Stimulated activated CD8-positive, alpha-beta memory T cell treated with anti-CD3 and anti-CD28 coated beads, Interleukin-4, amount 100 ng/mL, for 1 hour (primary cell): Measurements from ENCODE around the gene CAD.
A peak's percentile ranks its signal among the peaks of the same experiment; 100 is the strongest.
"Not testable (repeated sequence)": the region's sequence is repeated elsewhere in the genome, so short reads cannot be mapped to it uniquely, and the experiment has no call there.

ENCODE experiments used
- DNase-seq, 2 donors: peaks; one replicate each; pipeline ENCODE4 v3.0.0-alpha.2; 2020; ENCODE audit warnings: low read depth in 2 of 2, low spot score in 1 of 2

Gene CAD

DNA sequence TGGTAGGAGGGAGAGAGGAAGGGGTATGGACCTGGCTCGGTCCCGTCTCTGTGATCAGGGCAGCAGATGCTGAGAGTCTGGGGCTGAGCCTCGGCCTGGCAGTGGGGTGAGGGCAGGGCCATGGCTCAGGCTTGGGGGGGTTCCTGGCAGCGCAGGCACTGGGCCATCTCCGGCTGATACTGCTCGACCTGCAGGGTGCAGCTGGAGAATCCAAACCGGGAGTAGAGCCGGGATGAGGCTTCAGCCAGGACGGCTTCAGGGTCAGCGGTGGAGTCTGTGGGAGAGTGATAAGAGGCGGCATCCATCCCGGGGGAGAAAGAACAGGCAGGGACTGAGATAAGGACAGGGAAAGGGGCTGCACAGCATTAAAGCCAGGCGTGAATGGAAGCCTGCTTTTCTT lies 38.0 kb downstream of the CAD start:
- no peak for DNase-seq

DNA sequence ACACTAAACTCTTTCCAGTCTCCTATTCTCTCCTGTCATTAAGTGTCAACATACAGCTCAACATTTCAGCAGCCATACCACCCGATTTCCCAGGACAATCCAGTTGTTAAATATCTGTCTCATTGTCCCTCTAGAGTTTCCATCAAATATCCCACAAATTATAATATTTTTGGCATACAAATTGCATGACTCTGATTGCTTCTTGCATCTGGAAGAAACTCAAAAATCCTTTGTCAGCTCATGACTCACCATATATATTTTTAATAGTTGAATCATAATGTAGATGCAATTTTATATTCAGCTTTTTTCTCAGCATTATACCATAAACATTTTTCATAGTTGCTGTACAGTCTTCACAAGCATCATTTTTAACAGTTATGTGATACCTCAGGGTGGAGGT lies 38.5 kb downstream of the CAD start:
- DNase-seq, result no peak

DNA sequence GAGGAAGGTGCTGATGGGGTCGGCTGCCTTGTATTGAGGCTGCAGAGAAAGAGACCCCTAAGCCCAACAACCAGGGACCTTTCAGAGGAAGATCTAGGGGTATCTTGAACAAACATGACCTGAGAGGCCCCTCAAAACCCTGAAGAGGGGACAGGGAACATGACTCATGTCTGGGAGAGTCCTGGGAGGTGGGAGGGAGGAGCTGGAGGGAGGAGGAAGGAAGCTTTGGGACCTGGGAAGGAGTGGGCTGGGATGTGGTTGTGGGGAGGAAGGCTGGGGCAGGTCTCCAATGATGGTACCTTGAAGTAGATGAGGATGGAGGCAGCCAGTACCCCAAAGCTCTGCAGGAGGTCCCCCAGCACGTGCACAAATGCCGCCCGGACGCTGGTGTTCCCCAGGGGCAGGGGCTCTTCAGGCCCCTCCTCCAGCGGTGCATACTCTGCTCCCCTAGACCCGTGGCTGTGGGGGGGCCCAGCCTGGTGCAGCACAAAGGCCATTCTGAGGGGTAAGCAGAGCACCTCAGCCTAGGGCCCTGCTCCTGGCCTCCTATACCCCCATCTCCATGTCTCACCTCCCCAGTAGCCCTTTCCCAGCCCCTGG lies 39.8 kb downstream of the CAD start:
- no peak for DNase-seq

DNA sequence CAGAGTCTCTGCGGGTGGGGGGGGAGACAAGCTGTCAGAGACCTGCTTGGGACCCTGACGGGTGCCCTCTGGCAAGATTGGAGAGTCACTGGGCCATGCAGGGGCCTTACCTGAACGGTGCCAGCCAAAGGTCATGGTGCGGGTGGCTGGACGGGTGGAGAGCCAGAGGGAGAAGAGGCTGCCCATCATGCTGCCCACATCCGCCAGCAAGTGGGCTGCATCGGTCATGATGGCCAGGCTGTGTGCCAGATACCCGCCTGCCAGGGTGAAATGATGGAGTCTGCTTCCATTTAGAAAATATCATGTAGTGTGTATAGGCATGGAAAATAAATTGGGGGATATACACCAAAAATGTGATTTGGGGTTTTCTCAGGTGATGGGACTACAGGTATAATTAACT lies 40.9 kb downstream of the CAD start:
- DNase-seq, result no peak

DNA sequence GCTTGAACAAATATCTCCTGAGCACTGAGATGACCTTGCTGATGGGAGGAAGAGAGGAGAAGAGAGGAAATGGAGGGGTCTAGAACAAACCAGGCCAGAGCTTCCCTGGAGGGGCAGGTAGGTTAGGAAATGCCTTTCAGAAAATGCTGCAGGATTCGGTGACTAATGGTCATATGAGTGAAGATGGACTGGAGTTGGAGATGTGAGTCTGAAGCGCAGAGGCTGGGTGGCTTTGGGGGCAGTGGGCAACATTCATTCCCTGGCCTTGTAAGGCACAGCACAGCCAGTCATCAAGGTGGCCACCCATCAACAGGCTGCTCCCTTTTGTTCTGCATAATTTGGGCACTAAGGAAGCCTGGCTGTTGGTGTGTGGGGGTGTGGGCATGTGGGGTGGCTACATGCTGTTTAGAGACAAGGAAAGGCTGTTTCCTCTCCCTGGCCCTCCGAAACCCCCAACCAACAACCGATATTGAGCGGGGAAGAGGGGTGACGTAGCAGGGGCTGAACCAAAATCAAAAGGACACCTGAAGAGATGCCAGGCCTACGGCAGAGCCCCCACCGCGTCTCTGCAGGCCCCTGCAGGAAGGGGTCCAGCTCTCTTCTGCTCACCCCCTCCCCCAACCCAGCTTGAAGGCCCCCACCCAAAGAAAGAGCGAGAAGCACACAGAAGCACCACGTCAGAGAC lies 44.2 kb downstream of the CAD start:
- DNase-seq, result no peak

DNA sequence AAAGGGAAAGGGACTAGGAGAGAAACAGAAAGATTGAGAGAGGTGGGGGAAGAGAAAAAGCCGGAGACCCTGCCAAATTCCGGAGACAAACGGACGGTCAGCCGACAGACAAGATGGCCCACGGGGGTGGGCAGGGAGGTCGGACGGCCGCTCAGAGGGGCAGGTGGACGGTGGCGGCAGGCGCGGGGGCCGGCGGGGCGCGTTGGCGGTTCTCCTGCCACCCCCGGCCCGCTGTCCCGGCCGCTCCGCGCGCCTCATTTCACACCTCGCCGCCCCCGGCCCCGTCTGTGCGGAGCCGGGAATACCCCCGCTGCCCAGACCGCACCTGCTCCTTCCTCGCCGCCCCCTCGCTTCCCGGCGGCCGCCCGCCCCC lies 44.7 kb downstream of the CAD start:
- DNase-seq, result no peak

DNA sequence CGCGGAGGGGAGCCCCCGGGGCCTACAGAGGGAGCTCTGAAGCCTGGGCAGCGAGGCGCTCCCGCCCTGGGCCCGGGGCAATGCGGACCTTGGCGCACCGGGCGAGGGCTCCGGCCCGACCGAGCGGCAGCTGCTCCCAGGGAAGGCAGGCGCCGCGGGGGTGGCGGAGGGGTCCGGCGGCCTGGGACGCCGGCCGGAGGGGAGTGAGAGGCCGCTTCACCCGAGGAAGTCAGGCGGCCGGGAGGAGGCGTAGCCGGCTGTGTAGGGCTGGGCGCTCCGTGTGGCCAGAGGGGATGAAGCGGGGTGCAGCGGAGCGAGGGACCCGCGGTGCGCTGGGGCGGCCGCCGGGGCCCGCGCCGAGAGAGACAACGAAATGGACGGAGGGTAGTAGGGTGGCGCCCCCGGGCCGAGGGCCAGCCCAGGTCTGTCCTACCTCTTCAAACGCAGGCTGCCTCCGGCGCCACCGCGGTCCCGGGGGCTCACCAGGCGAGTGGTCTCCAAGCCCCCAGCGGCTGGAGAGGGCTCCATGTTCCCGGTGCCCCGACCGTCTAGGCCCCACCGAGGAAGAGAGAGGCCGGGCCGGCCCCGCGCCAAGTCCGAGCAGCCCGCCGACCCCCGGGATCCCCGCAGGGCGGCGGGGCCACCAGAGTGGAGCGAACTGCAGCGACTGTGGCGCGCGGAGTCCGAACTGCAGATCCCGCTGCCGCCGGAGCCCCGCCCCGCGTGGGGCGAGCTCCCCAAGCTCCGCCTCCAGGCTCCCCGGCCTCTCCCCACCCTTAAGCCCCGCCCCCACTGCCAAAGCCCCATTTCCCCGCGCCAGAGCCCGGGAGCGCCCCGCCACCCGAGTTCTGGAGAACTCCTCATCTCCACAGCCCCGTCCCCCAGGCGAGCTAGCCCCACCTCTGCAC lies 45.5 kb downstream of the CAD start, which contains the start of gene SLC30A3:
SLC30A3 (minus strand) TSS at position 669 of the 908 bp plus-strand sequence; CDS start at position 528, 141 bp downstream.
- DNase-seq, result peak in 1 of 2 donors; percentile 31

DNA sequence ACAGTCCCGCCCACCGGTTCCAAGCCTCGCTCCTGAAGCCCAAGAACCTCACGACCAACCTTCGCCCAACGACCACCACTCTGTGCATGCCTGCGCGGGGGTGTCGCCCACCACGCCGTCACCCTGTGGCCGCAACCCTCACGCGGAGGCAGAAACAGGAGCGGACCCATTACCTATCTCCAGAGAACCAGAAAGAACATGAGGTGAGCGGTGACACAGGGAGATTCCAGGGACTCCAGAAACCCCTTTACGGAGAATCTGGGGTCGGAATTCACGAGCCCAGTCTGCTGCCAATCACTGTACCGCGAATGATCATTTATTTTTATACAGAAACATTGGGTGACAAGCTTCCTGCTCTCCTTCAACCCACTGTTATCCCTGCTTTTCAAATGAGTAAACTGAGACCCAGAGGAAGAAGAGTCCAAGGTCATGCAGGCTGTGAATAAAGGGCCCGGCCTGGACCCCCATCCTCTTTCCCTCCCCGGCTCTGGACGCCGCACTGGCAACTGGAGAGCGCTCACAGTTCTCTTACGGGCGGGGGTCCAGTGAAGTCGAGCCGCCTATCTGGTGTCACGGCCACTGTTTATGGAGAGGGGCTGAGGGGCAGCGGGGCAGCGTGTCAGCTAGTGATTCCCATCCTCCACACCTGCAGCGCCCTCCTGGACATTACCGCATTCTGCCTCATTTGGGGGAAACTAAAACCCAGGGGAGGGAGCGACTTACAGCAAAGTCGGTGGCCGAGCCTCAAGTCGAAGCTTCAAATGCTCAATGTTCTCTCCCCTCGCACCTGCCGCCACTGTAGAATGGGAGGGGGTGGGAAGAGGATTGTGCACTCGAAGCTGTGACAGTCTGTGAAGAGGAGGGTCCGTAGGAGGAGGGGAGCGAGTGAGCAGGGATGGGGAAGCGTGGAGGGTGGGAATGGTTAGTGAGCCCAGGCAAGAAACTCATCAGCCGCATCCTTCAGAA lies 46.4 kb downstream of the CAD start:
- DNase-seq, result no peak

DNA sequence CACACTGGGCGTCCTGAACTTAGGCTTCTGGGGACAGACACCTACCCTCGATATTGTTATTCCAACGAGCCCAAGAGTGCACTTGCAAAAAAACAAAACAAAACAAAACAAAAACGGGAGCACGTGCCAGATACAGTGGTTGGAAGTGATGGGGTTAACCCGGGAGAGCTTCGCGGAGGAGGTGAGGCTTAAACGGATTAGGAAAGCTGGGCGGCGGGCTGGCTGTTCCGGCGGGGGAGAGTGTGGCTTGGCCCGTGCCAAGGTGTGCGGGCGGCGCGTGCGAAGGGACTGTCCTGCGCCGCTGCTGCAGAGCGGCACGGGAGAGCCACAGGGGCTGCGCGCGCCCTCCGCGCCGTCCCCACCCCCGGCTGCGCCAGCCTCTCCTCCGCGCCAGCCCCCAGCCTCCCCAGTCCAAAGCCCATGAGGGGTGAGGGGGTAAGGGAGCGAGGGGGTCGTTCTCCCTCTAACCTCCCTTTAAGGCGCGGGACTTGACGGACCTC lies 47.1 kb downstream of the CAD start:
- no peak for DNase-seq

DNA sequence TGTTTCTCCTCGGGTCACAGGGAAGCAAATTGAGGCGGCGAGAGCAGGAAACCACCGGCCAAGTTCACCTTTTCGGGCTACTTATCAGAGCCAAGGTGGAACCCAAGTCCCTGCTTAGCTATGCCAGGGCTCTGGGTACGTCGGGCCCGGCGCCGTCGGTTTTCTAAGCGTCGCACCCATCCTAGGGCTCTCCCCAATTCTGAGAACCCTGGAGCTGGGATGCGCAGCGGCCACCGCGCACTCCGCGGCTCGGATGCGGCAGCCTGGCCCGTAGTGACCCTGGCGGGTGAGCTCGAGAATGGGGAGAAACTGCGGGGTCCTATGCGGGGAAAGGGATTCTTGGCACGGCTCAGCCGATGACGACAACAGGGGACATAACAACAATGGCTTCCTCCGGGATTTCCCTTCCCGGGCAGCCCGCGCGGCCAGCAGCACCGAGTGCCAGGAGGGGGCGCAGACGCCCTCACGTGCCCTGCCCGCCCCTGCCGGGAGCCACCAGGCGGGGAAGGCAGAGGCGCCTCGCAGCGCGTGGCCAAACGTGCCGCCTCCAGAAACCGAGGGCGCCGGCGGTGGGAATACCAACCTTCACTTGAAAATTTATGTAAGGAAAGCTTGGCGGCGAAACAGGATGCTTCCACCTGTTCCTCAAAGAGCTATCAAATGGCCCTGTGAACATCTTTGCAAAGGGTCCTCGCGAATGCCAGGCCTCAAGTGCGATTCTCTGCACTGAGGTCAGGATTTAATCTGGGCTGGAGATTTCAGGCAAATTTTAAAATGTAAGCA lies 47.8 kb downstream of the CAD start:
- peak in 1 of 2 donors; percentile 30 for DNase-seq

DNA sequence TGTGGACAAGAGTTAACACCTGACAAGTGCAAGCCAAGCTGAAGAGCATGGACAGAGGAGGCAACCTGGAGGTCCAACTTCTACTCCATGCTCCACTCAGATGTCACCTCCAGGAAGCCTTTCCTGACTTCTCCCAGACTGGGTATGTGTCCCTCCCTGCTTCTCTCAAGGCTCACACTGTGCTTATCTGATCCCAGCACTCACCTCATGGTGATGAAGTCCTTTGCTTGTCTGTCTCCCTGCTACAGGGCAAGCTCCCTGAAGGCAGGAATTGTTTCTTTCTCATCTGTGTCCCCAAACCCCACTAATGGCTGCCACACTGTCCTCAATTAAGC lies 48.3 kb downstream of the CAD start:
- DNase-seq, result no peak

DNA sequence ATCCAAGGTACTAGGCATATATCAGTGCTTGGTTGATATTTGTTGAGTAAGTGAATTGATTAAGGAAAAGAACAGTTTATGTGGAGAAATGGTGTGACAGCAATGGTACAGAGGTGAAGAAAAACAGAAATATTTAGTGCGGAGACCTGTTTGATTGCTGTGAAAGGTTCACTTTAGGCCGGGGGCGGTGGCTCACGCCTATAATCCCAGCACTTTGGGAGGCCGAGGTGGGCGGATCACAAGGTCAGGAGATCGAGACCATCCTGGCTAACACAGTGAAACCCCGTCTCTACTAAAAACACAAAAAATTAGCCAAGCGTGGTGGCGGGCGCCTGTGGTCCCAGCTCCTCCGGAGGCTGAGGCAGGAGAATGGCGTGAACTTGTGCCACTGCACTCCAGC lies 51.1 kb downstream of the CAD start:
- not testable (repeated sequence) for DNase-seq

DNA sequence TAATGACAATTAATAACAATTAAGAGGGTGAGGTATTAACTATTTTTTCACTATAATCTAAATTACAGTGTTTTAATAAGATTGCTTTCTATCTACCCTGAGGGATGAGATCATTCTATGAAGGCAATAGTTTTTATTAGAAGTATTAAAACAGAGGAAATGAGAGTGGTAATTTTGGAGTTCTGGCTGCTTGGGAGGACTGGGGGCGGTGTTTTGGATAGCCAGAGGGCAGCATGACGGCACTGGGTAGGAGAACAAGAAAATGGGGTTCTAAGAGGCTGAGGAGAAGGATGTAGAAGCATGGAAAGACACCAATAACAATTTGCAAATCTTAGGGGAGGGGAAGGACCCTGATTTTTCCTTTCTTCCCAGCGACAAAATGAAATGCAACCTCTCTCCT lies 53.0 kb downstream of the CAD start:
- no peak for DNase-seq

DNA sequence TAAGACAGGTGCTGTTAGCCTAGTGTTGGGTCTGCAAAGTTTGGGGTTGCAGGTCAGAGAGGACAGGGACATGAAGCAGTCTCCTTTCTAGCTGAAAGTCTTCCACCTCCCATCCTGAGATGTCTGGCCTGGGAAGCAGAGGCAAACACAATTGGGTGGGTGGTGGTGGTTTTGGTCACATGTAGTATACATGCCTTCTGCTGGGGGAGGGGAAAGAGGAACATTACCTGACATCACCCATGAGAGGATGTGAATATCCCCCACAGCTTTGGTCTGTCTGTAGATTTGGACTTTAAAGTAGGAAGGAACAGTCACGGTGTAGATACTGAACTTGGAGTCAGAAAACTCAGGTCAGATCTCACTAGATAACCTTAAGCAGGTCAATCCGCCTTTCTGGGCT lies 53.5 kb downstream of the CAD start:
- DNase-seq, result no peak

DNA sequence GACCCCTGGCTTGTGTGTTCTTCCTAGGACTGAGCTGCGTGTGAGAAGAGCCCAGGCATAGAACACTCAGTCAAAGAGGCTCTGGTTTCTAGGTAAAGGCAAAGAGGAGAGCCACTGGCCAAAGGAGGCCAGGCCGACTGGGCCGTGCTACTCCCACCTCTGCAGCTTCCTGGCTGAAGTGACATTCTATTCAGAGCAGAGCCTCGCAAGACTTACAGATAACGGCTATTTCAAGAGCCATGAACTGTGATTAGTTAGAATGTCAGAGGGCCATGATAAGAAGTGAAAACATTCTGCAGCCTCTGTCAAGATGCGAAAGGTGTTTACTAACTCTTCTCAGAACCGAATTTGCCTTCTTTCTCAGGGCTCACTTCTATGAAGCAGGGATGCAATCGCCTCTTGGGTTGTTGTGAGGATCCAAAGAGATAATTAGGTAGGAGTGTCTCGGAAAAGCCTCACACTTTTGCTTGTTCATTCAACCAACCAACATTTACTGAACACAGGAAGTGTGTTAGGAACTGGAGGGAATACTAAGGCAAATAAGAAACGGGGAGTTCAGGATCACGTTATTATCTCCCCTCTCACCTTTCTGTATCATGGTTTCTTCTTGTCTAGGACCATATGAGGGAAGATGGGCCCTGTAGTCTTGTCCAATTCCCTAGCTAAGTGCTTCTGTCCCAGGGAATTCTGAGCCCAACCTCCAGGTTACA lies 54.6 kb downstream of the CAD start:
- no peak for DNase-seq

DNA sequence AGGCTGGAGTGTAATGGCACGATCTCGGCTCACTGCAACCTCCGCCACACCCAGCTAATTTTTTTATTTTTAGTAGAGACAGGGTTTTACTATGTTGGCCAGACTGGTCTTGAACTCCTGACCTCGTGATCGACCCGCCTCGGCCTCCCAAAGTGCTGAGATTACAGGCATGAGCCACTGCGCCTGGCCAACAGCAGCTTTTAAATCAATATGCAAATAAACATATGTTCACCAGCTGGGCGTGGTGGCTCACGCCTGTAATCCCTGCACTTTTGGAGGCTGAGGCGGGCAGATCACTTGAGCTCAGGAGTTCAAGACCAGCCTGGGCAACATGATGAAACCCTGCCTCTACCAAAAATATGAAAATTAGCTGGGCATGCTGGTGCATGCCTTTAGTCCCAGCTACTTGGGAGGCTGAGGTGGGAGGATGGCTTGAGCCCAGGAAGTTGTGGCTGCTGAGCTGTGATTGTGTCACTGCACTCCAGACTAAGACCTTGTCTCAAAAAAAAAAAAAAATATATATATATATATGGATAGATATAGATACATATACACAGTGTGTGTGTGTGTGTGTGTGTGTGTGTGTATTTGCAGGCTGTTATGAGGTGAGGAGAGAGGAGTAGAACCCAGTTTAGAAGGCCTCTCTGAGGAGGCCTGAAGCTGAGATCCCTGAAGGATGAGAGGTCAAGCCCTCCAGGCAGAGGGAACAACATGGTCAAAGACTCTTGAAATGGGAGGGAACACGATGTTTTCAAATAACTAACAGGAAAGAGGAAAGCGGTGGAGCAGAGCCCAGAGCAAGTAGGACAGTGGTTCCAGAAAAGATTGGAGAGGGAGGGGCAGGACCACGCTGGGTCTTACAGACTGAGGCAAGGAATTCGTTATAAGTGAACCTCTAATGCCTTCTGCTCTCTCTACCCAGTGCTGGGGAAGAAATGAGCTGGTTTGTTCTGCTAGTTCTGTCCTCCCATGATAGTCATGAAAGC lies 55.7 kb downstream of the CAD start:
- not testable (repeated sequence) for DNase-seq

DNA sequence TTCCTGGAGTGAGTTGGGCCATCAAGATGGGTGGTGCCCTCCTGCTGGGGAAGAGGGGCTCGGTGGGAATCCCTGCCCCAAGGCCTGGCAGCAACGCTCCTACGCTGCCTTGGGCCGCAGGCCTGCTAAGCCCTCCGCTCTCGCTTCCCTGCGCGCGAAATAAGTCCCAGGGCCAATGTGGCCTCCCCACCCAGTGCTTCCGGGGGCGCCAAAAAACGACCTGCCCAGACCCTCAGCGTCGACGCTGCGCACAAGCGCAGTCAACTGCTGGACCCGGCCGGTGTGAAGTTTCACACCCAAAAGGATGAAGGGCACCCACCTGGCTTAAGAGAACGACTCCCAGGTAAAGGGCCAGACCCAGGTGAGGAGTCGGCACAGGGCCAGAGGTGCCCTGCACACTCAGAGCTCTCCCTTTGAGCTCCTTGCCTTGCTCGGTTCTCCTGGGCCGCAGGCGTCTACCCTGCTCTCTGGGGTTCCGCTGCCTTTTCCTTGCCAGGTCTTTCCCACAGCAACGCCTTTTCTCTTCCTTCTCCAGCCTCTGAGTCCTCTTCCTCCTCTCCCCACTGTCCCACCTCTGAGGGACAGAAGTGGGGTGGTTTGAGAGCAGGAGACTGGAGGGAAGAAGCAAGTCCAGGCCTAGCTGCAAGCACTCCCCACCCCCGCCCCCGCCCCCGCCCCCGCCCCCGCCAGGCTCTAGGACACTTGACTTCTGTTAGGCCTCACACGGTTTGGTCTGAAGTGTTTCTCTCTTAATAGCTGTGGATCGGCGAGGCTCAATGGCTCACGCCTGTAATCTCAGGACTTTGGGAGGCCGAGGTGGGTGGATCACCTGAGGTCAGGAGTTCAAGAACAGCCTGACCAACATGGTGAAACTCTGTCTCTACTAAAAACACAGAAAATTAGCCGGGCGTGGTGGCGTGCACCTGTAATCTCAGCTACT lies 58.3 kb downstream of the CAD start, which contains the start of gene DNAJC5G:
DNAJC5G (plus strand) TSS at position 223 of the 940 bp plus-strand sequence. CDS start 1,296 bp downstream, outside the sequence.
- DNase-seq, result no peak
